PC-3 (cell line): ENCODE results near the gene ITK. TPM values are rescaled to one million over a fixed set of nuclear protein-coding genes. Genes with fewer than 3 reads are reported as not detected.
A peak's percentile ranks its signal among the peaks of the same experiment; 100 is the strongest.

Experiments used
- ATAC-seq: fragments of 200-7000 bp; cut with Tn5 transposase; 2 replicates; pipeline ENCODE4 v1.9.1; 2020; ENCODE audit warnings: mild to moderate bottlenecking, moderate library complexity
- BruUV-seq: library from RNA; stranded (reverse); fragments of 400-500 nt; replicated peaks from 2 replicates; lab custom pipeline; 2021; lab: Mats Ljungman, UMichigan
- CTCF ChIA-PET: fragments of 300-600 bp; sonication (Branson Sonifier 250); formaldehyde crosslinking; loops from one replicate; lab custom pipeline; 2022; ENCODE audit warnings: antibody characterized with exemption; lab: Charles Lee
- POLR2A ChIA-PET: fragments of 300-600 bp; sonication (Branson Sonifier 250); formaldehyde crosslinking; loops from one replicate; lab custom pipeline; 2022; ENCODE audit warnings: antibody characterized with exemption; ENCODE audit not compliant: unreplicated experiment; lab: Charles Lee
- DNase-seq: peaks from one replicate; pipeline ENCODE4 v3.0.0-alpha.2; 2015
- H2AFZ ChIP-seq: fragments of 300-600 bp; sonication (generic); 2 replicates; pipeline ENCODE4 v1.6.0; 2016; ENCODE audit warnings: antibody characterized with exemption, low read length
- H3F3A ChIP-seq: fragments of 300-600 bp; sonication (generic); one replicate; pipeline ENCODE4 v1.6.0; 2017; ENCODE audit warnings: antibody characterized with exemption, low read length, control low read depth, mild to moderate bottlenecking; ENCODE audit not compliant: unreplicated experiment
- H3K27ac ChIP-seq: fragments of 300-600 bp; sonication (generic); 2 replicates; pipeline ENCODE4 v1.5.1; 2016; ENCODE audit warnings: mild to moderate bottlenecking, low read length
- H3K27me3 ChIP-seq: fragments of 300-600 bp; sonication (generic); 2 replicates; pipeline ENCODE4 v1.6.1; 2016; ENCODE audit warnings: low read length, mixed read lengths
- H3K36me3 ChIP-seq: fragments of 300-600 bp; sonication (generic); 2 replicates; pipeline ENCODE4 v1.6.1; 2016; ENCODE audit warnings: low read depth, mixed run types, low read length, mixed read lengths
- H3K4me1 ChIP-seq: fragments of 300-600 bp; sonication (generic); 2 replicates; pipeline ENCODE4 v1.5.1; 2016; ENCODE audit warnings: low read length; ENCODE audit not compliant: insufficient read depth
- H3K4me2 ChIP-seq: fragments of 300-600 bp; sonication (generic); 2 replicates; pipeline ENCODE4 v1.6.0; 2016; ENCODE audit warnings: low read length
- H3K4me3 ChIP-seq: fragments of 300-600 bp; sonication (generic); 2 replicates; pipeline ENCODE4 v1.5.1; 2016; ENCODE audit warnings: mild to moderate bottlenecking, low read length, mixed read lengths
- H3K79me2 ChIP-seq: fragments of 300-600 bp; sonication (generic); 2 replicates; pipeline ENCODE4 v1.6.1; 2017; ENCODE audit warnings: low read length, mixed read lengths
- H3K9ac ChIP-seq: fragments of 300-600 bp; sonication (generic); 2 replicates; pipeline ENCODE4 v1.6.0; 2016; ENCODE audit warnings: mild to moderate bottlenecking, low read length
- H3K9me2 ChIP-seq: fragments of 300-600 bp; sonication (generic); replicated peaks from 2 replicates; pipeline ENCODE4 v1.6.1; 2016; ENCODE audit warnings: mixed run types, low read length, mixed read lengths
- H3K9me3 ChIP-seq: fragments of 300-600 bp; sonication (generic); 2 replicates; pipeline ENCODE4 v1.6.1; 2016; ENCODE audit warnings: low read length, mixed read lengths
- H4K20me1 ChIP-seq: fragments of 300-600 bp; sonication (generic); 2 replicates; pipeline ENCODE4 v1.6.1; 2016; ENCODE audit warnings: low read length, mixed read lengths
- EZH2 ChIP-seq: fragments of 300-600 bp; sonication (generic); IDR thresholded peaks from one replicate; pipeline ENCODE4 v1.6.1; 2017; ENCODE audit warnings: antibody characterized with exemption, mild to moderate bottlenecking, low read length; ENCODE audit not compliant: unreplicated experiment
- EZH2phosphoT487 ChIP-seq: fragments of 300-600 bp; sonication (generic); IDR thresholded peaks from 2 replicates; pipeline ENCODE4 v1.6.1; 2018; ENCODE audit warnings: mild to moderate bottlenecking, antibody characterized with exemption, low read length, borderline replicate concordance
- intact Hi-C: fragments of 100-400 bp; cut with micrococcal nuclease; formaldehyde crosslinking; loops from 2 replicates; pipeline ENCODE4 v1.9.0; 2023
- total RNA-seq: library from RNA; depleted of rRNA; stranded (reverse); fragments of >200 nt; gene quantifications from 2 replicates; pipeline ENCODE4 v1.2.3, GENCODE V29; 2014
- TF ChIP-seq, protein P1 (sequence below): fragments of 300-600 bp; sonication (generic); conservative IDR thresholded peaks from 2 replicates; pipeline ENCODE4 v1.5.1; 2017; ENCODE audit warnings: antibody characterized with exemption, low read depth, mild to moderate bottlenecking, low read length

Gene ITK
- total RNA-seq, 1 experiment from 2014 or later: 0.69 TPM

DNA sequence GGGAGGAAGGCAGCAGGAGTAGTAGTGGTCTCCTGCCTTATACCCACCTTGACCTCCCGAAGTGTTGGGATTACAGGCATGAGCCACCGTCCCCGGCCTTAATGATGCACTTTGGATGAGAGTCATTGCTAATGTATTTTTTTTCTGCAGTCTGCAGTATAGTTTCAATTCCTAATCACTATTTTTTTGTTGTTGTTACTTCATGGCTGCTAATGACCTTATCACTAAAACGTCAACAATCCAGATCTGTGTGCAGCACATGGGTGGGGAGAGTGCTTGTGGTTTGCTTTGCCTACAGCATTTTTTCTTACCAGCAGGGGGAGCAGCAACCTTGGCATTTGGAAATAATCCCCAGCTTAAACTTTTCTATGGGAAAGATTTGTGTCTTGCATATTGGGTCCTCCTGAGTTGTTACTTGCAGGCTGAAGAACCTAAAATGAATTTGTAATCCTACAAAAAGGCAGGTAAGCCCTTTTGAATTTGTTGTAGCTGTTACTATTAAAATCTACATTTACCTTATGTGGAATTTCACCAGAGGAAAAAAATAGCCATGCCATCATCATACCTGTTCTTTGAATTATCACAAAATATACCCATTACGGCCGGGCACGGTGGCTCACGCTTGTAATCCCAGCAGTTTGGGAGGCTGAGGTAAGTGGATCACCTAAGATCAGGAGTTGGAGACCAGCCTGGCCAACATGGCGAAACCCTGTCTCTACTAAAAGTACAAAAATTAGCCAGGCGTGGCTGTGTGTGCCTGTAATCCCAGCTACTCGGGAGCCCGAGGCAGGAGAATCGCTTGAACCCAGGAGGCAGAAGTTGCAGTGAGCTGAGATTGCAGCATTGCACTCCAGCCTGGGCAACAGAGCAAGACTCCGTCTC is 31.7 kb upstream of the ITK start:
- POLR2A ChIA-PET: no interaction called here
- peaks cover 11% of the 10 kb centered on the region; the same call in 1 of the 2 replicates for H3K27me3 ChIP-seq
- H3K9me3 ChIP-seq: no peaks in the 10 kb centered on the region
- H3K4me1 ChIP-seq: no peaks in the 10 kb centered on the region
- no peak for TF ChIP-seq EZH2phosphoT487
- TF ChIP-seq EZH2: no peak
- TF ChIP-seq, protein P1, sequence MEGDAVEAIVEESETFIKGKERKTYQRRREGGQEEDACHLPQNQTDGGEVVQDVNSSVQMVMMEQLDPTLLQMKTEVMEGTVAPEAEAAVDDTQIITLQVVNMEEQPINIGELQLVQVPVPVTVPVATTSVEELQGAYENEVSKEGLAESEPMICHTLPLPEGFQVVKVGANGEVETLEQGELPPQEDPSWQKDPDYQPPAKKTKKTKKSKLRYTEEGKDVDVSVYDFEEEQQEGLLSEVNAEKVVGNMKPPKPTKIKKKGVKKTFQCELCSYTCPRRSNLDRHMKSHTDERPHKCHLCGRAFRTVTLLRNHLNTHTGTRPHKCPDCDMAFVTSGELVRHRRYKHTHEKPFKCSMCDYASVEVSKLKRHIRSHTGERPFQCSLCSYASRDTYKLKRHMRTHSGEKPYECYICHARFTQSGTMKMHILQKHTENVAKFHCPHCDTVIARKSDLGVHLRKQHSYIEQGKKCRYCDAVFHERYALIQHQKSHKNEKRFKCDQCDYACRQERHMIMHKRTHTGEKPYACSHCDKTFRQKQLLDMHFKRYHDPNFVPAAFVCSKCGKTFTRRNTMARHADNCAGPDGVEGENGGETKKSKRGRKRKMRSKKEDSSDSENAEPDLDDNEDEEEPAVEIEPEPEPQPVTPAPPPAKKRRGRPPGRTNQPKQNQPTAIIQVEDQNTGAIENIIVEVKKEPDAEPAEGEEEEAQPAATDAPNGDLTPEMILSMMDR: peak; percentile 99
- BruUV-seq: no TSS peak
- no peak overlapping the region for H3K4me3 ChIP-seq
- DNase-seq: peak; percentile 95
- intact Hi-C loops: loop anchor here (1.0 to 10.0 kb wide), 6 partner anchors 103 to 1986 kb away; partner anchors contain the start of genes CYFIP2 and LSM11
- H3K9ac ChIP-seq: no peak overlapping the region
- H3F3A ChIP-seq: no peaks in the 10 kb centered on the region
- no peak overlapping the region for H2AFZ ChIP-seq
- H3K9me2 ChIP-seq: no peaks in the 10 kb centered on the region
- no peaks in the 10 kb centered on the region for H3K36me3 ChIP-seq
- no peak overlapping the region for H3K4me2 ChIP-seq
- H4K20me1 ChIP-seq: no peaks in the 10 kb centered on the region
- H3K79me2 ChIP-seq: no peaks in the 10 kb centered on the region
- no peak overlapping the region for H3K27ac ChIP-seq
- CTCF ChIA-PET: interaction anchor here (0.6 to 1.0 kb wide), 4 partner anchors 13 to 173 kb away, joined by 3 to 4 read pairs (median 4); no protein-coding TSS in a partner anchor
- peak; percentile 95 for ATAC-seq

DNA sequence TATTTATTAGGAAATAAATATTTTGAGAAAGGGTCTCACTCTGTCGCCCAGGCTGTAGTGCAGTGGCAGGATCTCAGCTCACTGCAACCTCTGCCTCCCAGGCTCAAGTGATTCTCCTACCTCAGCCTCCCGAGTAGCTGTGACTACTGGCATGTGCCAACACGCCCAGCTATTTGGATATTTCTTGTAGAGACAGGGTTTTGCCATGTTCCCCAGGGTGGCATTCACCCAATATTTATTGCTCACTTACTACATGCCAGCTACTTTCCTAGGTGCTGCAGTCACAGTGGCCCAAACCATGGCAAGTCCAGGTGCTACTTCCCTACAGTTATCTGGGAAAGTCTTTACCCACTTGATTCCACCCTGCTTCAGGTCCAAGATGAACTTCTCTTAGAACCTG is 29.6 kb upstream of the ITK start:
- no peak overlapping the region for H2AFZ ChIP-seq
- H4K20me1 ChIP-seq: no peaks in the 10 kb centered on the region
- intact Hi-C loops: no loop called here
- no peaks in the 10 kb centered on the region for H3K79me2 ChIP-seq
- H3K9ac ChIP-seq: no peak overlapping the region
- H3K4me1 ChIP-seq: no peaks in the 10 kb centered on the region
- no peaks in the 10 kb centered on the region for H3F3A ChIP-seq
- POLR2A ChIA-PET: no interaction called here
- no peaks in the 10 kb centered on the region for H3K9me3 ChIP-seq
- H3K4me3 ChIP-seq: no peak overlapping the region
- TF ChIP-seq, protein P1: no peak
- no peak for TF ChIP-seq EZH2phosphoT487
- TF ChIP-seq EZH2: no peak
- no peak overlapping the region for H3K4me2 ChIP-seq
- H3K27me3 ChIP-seq: peaks cover 27% of the 10 kb centered on the region
- no peaks in the 10 kb centered on the region for H3K9me2 ChIP-seq
- BruUV-seq: no TSS peak
- no peak for ATAC-seq
- CTCF ChIA-PET: no interaction called here
- H3K27ac ChIP-seq: no peak overlapping the region
- no peaks in the 10 kb centered on the region for H3K36me3 ChIP-seq
- DNase-seq: no peak

DNA sequence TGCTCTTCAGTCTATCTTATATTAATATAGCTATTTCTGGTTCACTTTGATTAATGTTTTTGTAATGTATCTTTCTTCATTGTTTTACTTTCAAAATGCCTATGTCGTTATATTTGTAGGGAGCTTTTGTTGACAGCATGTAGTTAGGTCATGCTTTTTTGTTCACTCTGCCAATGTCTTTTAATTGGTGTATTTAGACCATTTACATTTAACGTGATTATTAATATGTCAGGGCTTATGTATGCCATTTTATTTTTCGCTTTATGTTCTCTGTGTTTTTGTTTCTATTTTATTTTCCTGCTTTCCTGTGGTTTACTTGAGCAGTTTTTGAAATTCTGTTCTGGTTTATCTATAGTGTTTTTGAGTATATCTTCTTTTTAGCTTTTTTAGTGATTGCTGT is 25.3 kb upstream of the ITK start:
- no peak overlapping the region for H3K9ac ChIP-seq
- no peaks in the 10 kb centered on the region for H3K79me2 ChIP-seq
- POLR2A ChIA-PET: no interaction called here
- no peaks in the 10 kb centered on the region for H3K9me2 ChIP-seq
- H3K4me2 ChIP-seq: no peak overlapping the region
- intact Hi-C loops: no loop called here
- DNase-seq (no peak), ATAC-seq (no peak)
- H4K20me1 ChIP-seq: no peaks in the 10 kb centered on the region
- no TSS peak for BruUV-seq
- H3K4me3 ChIP-seq: no peak overlapping the region
- CTCF ChIA-PET: no interaction called here
- no peak overlapping the region for H2AFZ ChIP-seq
- no peaks in the 10 kb centered on the region for H3K9me3 ChIP-seq
- no peak overlapping the region for H3K27ac ChIP-seq
- no peaks in the 10 kb centered on the region for H3F3A ChIP-seq
- H3K36me3 ChIP-seq: no peaks in the 10 kb centered on the region
- H3K4me1 ChIP-seq: no peaks in the 10 kb centered on the region
- TF ChIP-seq EZH2 (no peak), EZH2phosphoT487 (no peak)
- TF ChIP-seq, protein P1: no peak
- peaks cover 66% of the 10 kb centered on the region for H3K27me3 ChIP-seq
